ENCODE results near the gene UNK.
A peak's percentile ranks its signal among the peaks of the same experiment; 100 is the strongest.
"Not testable (repeated sequence)": the region's sequence is repeated elsewhere in the genome, so short reads cannot be mapped to it uniquely, and the experiment has no call there.

The UNK gene

DNA sequence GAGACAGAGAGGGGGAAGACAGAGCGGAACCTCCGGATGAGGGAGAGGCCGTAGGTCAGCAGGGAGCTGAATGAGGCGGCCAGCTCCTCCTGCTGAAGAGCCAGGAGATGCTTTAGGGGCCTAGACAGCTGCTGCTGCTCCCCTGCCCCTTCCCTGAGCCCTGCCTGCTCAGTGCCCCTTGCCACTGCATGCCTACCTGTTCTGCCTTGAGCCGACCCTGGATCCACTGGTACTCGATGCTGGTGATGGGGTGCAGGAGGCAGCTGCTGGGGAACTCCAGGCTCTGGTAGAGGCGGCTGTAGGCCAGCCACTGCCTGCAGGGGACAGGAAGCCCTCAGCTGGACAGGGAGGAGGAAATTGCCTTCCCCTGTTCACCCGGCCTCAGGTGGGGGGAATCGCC, 52.0 kb downstream of the UNK start:
- DNase-seq = no peak

DNA sequence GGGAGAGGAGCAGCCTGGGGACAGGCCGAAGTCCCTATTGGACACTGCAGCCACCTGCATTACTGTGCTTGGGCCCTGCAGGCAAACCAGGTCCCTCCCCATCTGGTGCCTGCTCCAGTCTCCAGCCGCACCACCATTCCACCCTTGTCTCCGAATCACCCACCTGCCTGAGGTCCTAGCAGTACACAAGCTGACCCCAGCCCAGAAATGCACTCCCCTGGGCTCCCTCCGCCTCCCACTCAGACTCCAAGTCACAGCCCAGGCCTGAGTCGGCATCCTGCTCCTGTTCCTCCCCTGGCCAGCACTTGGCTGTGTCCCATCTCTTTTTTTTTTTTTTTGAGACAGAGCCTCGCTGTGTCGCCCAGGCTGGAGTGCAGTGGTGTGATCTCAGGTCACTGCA, 53.3 kb downstream of the UNK start:
- DNase-seq = no peak

DNA sequence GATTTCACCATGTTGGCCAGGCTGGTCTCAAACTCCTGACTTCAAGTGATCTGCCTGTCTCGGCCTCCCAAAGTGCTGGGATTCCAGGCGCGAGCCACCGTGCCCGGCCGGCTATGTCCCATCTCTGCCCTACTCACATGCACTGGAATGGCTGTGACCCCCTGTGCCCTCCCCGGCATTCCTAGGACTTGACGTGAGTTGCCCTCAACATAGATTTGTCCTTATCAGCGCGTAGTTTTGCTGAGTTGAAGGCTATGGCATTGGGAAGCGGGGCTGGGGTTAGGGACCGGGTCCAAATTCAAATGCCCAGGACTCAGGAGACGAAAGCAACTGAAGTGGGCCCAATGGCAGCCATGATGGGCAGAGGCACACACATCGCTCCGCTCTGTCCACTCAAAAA, 53.8 kb downstream of the UNK start:
- no peak for DNase-seq

DNA sequence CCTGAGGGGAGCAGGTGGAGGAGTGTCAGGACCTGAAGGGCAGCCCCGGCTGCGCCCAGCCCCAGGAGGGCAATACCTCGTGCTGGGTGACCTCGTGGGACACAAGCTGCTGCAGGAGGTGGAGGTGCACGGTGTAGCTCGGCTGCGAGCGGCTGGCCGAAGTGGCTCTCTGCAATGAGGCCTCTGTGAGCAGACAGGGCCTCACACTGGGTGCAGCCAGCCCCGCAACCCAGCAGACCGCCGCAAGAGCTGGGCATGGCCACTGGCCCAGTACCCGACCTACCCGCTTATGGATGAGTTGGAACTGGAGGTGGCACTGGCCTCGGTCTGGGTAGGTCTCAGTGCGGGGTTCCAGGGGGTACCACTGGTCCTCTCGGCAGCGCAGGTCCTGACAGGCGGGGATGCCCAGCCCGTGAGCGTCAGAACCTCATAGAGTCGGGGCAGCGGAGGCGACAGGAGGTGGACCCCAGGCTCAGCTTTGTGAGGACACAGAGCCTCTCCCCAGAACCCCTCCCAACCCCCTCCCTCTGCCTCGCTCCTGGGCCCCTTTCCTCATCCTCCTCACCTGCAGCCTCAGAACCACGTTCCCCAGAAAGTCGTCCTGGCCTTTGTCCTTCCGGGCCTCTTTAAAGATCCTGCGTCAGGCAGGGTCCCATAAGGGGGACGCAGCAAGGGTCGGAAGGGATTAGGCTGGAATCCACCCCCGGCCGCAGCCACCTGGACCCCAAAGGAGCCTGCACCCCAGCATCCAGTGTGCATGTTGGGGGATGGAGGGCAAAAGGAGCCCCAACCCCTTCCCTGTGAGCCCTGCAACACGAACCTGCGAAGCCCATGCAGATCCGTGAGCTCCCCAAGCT, 55.6 kb downstream of the UNK start:
- DNase-seq = no peak

DNA sequence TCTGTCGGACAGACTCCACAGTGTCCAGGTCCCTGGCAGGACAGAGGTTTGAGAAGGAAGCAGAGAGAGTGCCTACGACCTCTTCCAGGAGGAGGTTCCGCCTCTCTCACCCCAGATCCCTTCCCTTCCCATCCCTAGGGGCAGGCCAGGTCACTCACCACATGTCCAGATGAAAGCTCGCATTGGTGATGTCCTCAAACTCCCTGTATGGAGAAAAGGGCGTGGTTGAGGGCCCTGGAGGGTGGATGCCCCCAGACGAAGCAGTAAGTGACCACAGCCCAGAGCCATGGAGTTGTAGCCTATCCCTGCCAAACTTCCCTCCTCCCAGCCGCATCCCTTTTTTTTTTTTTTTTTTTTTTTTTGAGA, 56.2 kb downstream of the UNK start:
- no peak for DNase-seq

DNA sequence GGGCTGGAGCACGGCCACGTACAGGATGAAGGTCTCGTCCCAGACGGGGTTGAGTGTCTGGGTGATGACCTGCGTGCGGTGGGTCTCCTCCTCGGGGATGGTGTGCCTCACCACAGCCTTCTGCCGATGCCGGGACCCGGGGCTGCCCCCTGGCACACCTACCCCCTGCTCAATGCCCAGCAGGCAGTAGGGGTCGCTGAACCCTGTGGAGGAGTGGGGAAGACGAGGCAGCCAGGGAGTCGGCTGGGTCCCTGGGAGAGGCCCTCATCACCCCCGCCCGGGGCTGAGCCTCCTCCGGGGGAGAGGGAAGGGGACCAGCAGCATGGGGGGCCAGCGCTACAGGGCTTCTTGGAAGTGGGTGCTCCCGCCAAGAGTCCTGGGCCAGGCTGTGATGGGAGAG, 57.8 kb downstream of the UNK start:
- DNase-seq = no peak

DNA sequence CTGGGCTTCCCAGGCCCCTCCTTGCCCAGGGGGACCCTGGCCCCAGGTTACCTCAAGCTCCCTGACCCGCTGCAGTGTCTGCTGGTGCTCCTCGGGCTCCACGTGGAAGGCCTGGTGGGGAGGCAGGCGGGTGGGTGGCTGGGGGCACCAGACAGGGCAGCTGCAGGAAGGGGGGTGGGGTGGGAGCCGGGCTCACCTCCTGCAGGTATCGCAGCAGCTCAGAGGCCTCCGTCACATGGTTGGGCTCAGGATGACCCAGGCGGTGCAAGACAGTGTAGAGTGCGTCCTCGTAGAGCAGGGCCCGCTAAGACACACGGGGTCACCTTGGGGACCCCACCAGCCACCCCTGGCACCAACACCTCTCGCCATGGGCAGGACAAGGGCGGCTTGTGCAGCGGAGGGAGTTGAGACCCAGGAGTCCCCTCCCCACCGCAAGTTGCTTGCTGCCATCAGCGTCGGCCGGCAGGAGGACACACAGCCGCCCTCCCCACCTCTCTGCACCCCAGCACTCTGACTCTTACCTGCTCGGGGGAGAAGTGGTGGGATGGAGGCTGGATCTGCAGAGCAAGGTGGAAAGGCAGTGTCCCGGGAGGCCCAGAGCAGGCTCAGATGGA, 58.5 kb downstream of the UNK start:
- peak; percentile 48 for DNase-seq

DNA sequence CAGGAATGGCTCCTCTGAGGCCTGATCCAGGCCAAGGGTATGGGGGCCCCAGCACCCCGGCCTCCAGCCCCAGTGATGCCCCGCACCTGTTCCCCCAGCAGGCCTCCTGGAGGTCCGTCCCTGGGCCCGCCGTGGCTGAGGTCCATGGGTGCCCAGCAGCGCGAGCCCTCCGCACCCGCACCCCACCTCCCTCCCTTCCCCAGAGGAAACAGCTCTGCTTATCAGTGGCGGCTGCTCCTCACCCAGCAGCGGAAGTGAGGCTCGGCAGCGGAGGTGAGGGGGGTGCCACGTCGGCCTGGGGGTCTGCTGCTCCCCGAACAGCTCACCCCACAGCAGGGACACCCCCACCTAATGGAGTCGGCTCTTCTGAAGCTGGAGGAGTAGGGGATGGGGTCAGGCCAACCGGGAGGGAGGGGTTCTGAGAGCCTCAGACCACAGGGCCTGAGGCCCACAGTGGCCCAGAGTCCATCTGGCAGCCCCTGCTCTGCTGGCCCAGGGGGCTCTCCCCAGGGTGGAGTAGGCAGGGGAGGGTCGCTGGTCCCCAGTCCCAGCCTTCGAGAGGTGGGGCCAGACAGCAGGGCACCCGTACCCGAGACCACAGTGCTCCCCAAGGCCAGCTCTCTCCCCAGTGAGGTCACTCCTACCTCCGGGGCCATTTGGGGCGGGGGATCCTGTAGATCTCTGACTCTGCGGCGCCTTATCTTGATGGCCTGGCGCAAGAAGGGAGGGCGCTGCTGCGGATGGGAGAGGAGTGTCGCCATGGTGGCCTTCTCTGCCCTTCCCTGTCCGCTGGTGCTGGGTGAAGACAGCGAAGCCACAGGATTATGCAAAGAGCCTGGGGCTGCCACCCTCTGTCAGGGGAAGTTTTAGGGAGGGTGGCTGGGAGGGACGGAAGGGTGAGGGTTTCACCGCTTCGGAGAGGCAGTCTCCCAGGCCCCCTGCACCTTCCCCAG, 59.2 kb downstream of the UNK start, which contains the start of gene UNC13D:
Gene UNC13D, minus strand, starts transcription at position 828 of the 953 bp plus-strand sequence. Its CDS starts 67 bp downstream, at position 761.
- DNase-seq = peak; percentile 68

DNA sequence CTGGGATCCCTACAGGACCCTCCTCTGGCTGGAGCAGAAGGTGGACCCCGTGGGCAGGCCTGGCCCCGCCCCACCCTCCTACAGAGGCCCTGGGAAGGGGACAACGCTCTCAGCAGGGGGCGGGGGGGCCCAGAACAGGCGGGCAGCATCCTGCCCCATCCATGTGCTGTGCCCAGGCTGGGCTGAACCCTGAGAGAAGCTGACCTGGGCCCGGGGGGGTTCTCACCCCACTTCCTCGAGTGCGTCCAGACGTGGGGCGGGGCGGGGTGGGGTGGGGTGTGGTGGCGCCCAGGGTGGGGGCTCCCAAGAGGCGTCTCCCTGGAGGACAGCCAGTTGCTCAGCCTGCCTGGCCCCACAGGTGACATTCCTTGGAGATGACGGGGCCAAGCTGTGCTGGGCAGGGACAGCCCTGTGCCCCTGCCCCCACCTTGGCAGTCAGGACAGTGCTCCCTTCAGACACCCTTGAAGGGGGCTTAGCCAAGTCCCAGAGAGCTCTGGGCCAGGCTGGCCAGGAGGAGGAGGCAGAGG, 60.0 kb downstream of the UNK start:
- no peak for DNase-seq

DNA sequence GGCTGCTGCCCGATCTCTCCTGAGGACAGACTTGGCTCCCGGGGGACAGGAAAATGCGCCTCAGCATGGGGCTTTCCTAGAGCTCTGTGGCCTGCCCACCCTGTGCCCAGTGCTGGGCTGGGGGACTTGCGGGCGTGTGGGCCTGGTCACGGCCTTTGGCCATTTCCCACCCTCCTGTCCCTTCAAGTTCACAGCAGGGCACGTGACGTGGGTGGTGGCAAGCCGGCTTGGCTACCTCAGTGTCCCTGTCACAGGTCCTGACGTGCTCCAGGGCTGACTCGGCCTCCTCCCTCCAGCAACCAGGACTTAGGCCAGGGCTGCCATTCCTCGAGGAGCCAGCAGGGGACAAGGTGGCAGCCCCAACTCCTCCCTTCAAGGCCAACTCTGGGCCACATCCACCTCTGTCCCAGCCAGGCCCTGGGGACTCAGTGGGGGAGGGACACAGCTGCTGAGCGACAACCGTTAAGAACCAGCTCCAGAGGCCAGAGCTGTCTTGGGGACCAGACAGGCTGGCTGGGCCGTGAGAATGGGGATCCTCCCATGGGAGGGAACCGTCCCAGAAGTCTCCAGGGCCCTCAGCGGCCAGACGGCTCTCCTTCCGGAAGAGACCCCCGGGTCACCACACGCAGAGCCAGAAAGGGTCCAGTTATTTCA, 60.6 kb downstream of the UNK start:
- peak; percentile 67 for DNase-seq

DNA sequence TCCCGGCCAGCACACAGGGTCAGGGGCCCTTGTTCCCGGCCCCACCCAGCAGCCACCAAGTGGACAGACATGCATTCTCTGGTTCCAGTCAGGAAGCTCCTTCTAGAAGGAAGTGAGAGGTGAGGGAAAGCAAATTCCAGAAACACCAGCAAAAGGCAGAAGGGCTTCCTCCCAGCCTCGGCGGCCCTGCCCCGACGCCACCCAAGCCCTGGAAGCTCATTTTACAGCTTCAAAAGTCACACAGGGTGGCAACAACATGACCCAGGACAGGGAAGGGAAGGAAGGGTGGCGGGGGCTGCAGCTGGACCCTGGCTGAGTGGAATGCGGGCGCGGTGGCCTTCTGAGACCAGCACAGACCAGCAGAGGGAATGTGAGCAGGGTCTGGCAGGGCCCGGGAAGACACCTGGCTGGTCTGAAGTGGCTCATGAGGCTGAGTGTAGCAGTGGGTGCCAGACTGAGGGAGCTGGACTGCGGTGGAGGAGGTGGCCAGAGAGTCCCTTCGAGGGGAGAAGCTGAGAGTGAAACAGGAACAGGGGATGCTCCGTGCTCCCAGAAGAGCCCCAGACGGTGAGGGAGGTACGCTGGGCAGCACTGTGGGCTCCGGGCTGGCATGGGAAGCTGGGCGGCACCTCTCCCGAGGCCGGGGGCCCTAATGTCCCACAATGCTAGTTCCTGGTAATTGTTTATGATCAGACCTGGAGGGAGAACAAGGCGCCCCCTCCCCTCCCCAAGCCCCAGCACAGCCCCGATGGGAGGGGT, 61.5 kb downstream of the UNK start:
- DNase-seq = no peak

DNA sequence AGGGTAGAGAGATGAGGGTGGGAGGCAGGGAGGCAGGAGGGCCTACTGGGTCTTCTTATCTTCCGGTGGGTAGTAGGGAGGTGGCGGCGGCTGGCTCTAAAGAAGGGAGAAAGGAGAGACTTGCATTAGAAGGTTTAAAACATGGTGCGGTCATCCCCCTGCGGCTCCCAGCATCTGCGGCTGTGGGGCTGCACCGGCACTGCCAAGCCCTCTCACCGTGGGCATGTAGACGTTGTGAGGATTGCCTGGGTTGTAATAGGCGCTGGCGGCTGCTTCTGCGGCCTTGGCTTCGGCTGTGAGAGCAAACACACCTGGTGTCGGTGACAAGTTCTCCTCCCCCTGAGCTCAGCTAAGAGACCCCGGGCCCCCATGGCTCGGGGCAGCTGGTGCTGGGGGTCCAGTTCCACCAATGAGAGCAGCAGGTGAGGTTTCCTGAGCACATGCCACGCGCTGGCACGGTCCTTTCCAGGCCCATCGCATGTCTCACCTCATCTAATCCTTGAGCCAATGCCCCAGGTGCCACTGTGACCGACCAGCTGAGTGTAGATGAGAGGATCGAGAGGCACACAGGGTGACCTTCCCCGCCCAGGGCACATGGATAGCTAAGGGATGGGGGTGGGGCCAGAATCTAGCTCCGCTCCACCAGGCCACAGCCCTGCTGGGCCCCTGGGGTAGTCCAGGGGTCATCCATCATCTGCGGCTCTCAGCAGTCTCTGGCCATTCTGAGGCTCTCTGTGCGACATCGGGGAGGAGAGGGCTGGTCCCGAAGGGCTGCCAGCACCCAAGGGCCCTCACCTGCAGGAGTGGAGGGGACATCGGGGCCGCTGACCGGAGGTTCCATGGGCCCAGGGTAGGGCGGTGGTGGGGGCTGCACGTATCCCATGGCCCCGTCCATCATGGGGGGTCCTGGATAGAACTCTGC, 62.3 kb downstream of the UNK start:
- no peak for DNase-seq

DNA sequence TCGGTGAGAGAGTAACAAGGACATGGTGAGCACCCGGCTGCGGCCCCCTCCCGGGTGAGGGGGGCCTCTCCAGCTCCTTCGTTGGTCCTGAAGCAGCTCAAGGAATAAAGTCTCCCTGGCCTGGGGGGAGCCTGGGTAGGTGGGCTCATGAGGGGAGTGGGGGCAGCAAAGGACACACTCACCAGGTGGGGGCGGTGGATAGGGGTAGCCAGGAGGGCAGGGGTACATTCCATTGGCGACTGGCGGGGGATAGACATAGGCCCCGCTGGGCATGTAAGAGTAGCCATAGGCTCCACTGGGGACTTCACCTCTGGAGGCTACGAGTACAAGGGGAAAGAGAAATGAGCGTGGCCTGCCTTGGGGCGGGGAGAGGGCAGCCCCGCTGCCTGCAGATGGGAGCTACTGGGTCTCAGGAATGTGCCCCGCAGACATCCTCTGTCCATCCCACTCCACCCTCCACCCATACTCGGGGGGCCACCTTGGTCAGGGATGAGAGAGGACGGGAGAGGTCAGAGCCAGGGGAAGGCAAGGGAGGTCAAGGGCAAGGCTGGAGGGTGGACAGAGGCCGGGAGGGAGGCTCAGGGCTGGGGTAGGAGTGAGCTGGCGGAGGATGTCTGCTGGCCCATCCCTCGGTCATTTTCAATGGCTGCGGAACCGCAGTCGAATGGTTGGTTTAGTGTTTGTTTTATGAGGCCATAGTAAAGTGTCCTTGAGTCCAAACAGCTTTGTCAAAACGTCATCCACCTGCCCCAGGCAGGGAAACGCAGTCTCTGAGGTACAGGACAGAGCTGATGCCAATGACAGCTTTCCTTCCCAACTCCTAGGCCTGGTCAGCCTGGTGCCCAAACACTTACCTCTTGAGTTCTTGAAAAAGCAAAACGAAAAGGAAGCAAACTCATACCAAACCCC, 63.3 kb downstream of the UNK start:
- DNase-seq = no peak

DNA sequence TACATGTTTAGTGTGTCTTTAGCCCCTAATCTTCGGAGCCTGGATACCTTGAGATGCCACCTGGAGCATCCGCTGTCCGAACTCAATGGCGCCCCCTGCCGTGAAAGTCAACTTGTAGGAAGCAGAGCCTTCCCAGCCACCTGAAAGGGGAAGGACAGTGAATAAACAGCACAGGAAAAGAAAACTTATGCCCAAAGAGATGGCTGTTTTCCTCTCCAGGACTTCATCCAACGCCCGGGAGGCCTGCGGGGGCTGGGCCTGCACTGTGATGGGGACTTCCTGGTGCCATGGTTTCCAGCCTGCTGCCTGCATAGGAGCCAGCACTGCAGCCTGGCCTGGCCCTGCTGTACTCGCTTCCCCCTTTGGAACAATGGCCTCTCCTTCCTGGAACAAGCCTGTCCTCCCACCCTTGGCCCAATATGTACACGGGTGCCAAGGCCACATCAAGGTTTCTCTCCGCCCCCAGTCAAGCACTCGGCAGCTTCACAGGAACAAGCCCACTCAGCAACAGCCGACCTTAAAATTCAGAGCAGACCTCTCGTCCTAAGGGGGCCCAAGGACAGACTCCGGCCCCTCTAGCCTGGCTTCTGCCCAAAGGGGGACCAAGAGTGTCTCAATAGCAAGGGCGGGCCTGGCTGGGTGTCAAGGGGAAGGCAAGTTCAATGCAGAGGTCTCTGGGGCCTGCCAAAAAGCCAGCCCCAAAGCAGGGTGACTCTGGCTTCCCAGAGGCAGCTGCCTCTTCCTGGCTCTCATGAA, 64.1 kb downstream of the UNK start:
- DNase-seq = peak; percentile 83

DNA sequence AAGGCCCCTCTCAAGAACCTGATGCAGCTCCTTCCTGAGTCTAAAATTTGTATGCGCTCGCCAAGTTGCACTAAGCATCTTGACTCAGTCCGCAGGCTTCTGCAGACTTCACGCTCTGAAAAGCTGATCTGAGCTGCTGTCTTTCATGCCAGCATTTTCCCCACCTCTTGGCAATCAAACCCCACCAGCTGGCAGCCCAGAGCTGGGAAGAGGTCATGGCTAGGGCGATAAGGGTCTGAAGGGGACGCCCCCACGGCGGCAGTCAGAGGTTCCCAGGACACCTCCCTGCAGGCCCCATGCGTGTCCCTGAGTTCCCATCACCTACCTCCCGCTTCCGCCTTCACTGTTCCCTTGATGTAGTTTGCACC, 64.7 kb downstream of the UNK start:
- DNase-seq = no peak

DNA sequence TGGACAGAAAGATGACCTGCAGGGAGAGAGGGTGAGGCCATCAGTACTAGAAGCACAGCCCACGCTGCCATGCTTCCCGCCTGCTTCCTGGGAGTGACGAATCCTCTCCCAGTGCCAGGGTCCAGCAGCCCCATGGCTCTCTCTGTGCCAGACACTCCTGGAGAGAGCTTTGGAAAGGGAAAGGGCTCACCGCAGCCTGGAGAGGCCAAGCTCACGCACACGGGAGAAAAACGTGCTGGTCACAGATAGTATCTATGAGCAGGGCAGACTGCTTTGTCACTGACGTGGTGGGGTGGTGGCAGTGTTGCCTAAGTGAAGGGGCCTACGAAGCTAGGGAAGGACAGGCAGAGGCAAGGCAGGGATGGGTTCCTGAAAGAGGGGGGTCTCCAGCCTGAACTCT, 65.1 kb downstream of the UNK start:
- no peak for DNase-seq

DNA sequence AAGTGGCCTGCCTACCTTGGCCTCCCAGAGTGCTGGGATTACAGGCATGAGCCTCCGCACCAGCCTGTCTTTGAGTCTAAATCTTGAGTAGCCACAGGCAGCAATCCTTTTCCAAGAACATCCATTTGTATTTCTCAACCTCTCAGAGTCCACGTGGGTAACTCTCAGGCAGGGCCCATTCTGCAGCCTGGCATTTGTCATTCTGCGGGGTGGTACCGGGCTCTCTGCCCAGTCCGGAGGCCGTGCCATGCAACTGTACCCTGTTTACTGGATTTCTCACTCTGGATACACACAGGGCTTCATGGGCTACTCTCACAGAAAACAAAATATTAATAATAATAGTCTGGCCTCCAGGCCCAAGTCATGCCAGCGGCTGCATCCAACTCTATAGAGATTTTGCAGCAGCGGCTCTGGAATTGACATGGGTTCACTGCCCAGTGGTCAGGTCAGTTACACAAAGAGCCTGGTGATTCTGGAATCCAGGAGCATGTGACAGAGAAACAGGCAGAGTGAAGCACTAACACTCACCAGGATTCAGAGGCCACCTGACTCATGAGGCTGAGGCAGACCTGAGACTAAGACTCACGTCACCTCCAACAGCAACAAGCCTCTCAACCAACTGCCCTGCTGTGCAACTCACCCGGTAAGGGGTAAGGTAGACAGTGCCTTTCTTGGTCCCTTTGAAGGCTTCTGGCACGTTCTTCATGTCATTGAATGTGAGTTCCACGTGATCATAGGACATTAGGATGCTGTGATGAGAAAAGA, 66.5 kb downstream of the UNK start:
- DNase-seq = no peak

DNA sequence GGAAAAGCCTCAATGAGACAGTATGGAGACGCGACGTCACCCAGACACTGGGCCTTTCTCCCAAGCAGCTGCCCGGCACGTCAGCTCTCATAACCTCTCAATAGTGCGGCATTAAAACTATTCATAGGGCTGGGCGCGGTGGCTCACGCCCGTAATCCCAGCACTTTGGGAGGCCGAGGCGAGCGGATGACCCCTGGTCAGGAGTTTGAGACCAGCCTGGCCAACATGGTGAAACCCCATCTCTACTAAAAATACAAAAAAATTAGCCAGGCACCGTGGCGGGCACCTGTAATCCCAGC, 67.0 kb downstream of the UNK start:
- not testable (repeated sequence) for DNase-seq

Measured in activated T-cell treated with anti-CD3 and anti-CD28 coated beads, Interleukin-2, amount 50 U/mL, for 1 hour (primary cell).